ENCODE results near the gene CAT.

DNA sequence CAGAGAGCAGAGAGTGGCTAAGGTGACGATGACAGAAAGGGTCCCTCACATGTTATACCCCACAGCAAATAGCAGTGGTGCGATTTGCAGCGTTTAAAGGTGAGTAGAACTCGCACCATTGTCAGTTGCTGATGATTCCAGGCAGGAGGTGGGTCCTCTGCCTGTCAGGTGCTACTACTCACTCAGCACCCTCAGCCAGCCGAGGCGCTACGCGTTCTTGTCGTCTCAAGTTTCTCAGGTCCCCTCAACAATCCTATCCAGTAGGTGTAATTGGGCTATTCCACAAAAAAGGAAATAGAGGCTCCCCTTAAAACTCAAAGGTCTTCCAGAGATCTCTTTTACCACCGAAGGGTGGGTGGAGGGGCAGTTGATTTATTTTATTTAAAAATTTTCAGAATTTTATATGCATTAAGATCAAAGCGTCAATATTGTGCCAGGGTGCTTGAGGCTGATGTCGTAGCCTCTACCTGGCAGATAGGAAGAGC lies 56.5 kb downstream of the CAT start:
- no peak for TF ChIP-seq CTCF (conservative IDR thresholded peaks at IDR 0.05; ENCODE audit: low read depth, low read length)
- TF ChIP-seq EZH2 (IDR thresholded peaks at IDR 0.05; ENCODE audit: borderline replicate concordance, low read depth, low read length, poor library complexity, severe bottlenecking), result no peak
